Measurements from ENCODE around the gene TMEM54. TPM values are rescaled to one million over a fixed set of nuclear protein-coding genes. Genes with fewer than 3 reads are reported as not detected.

Gene TMEM54
- total RNA-seq, 2 donors from 2014 or later: 0.37 to 0.80 TPM

- no peak overlapping the region for H3K4me3 Mint-ChIP-seq
- H3K27me3 Mint-ChIP-seq: peaks cover 51% of the 10 kb centered on the region
- ATAC-seq (replicated peaks): no peak
- no peaks in the 10 kb centered on the region for H3K4me1 Mint-ChIP-seq
- H3K27ac Mint-ChIP-seq: no peak overlapping the region
- no peaks in the 10 kb centered on the region for H3K36me3 Mint-ChIP-seq (ENCODE audit: low read depth)
- H3K9me3 Mint-ChIP-seq: no peaks in the 10 kb centered on the region
These were observed 16.5 kb downstream of the TMEM54 start for GRCh38 chr1:32884726-32885125.

- no peaks in the 10 kb centered on the region for H3K36me3 Mint-ChIP-seq (ENCODE audit: low read depth)
- H3K4me1 Mint-ChIP-seq: no peaks in the 10 kb centered on the region
- ATAC-seq (replicated peaks): no peak
- H3K27ac Mint-ChIP-seq: no peak overlapping the region
- no peaks in the 10 kb centered on the region for H3K9me3 Mint-ChIP-seq
- no peak overlapping the region for H3K4me3 Mint-ChIP-seq
- H3K27me3 Mint-ChIP-seq: peaks cover 44% of the 10 kb centered on the region
These were observed 17.2 kb downstream of the TMEM54 start for GRCh38 chr1:32884032-32884372.

- Mint-ChIP-seq H3K9me3 (no peaks in the 10 kb centered on the region), H3K27ac (no peak overlapping the region), H3K4me3 (no peak overlapping the region), H3K36me3 (ENCODE audit: low read depth) (no peaks in the 10 kb centered on the region), H3K4me1 (no peaks in the 10 kb centered on the region), H3K27me3 (peaks cover 41% of the 10 kb centered on the region)
- no peak for ATAC-seq (replicated peaks)
These were observed 17.7 kb downstream of the TMEM54 start for GRCh38 chr1:32883338-32884031.

- H3K36me3 Mint-ChIP-seq (ENCODE audit: low read depth): no peaks in the 10 kb centered on the region
- no peaks in the 10 kb centered on the region for H3K4me1 Mint-ChIP-seq
- H3K27ac Mint-ChIP-seq: no peak overlapping the region
These were observed 19.0 kb downstream of the TMEM54 start for GRCh38 chr1:32881871-32882850.

GRCh38 chr1:32881291-32881690 is 19.9 kb downstream of the TMEM54 start:
- Mint-ChIP-seq H3K4me3 (no peak overlapping the region), H3K27ac (no peak overlapping the region), H3K9me3 (no peaks in the 10 kb centered on the region), H3K36me3 (ENCODE audit: low read depth) (no peaks in the 10 kb centered on the region), H3K4me1 (no peaks in the 10 kb centered on the region), H3K27me3 (peaks cover 29% of the 10 kb centered on the region)
- ATAC-seq (replicated peaks): no peak

More at GRCh38 chr1:32881871-32882850, 19.0 kb downstream of the TMEM54 start:
- ATAC-seq (replicated peaks): no peak
- peaks cover 32% of the 10 kb centered on the region for H3K27me3 Mint-ChIP-seq
- no peak overlapping the region for H3K4me3 Mint-ChIP-seq
- H3K9me3 Mint-ChIP-seq: no peaks in the 10 kb centered on the region

- H3K4me1 Mint-ChIP-seq: peaks cover 5% of the 10 kb centered on the region
- H3K9me3 Mint-ChIP-seq: no peaks in the 10 kb centered on the region
- H3K27ac Mint-ChIP-seq: no peak overlapping the region
- no peak for ATAC-seq (replicated peaks)
- peaks cover 25% of the 10 kb centered on the region for H3K27me3 Mint-ChIP-seq
- no peak overlapping the region for H3K4me3 Mint-ChIP-seq
- no peaks in the 10 kb centered on the region for H3K36me3 Mint-ChIP-seq (ENCODE audit: low read depth)
These were observed 22.6 kb downstream of the TMEM54 start for GRCh38 chr1:32878637-32879041.

GRCh38 chr1:32878183-32878582 is 23.0 kb downstream of the TMEM54 start:
- no peaks in the 10 kb centered on the region for H3K9me3 Mint-ChIP-seq
- no peak for ATAC-seq (replicated peaks)
- no peaks in the 10 kb centered on the region for H3K36me3 Mint-ChIP-seq (ENCODE audit: low read depth)
- H3K27ac Mint-ChIP-seq: no peak overlapping the region
- no peak overlapping the region for H3K4me3 Mint-ChIP-seq
- peaks cover 22% of the 10 kb centered on the region for H3K27me3 Mint-ChIP-seq
- H3K4me1 Mint-ChIP-seq: peaks cover 5% of the 10 kb centered on the region

GRCh38 chr1:32877211-32878110 is 23.7 kb downstream of the TMEM54 start:
- H3K4me1 Mint-ChIP-seq: peaks cover 10% of the 10 kb centered on the region
- H3K27ac Mint-ChIP-seq: no peak overlapping the region
- ATAC-seq (replicated peaks): no peak
- no peaks in the 10 kb centered on the region for H3K9me3 Mint-ChIP-seq
- H3K4me3 Mint-ChIP-seq: no peak overlapping the region
- H3K27me3 Mint-ChIP-seq: peaks cover 26% of the 10 kb centered on the region
- H3K36me3 Mint-ChIP-seq (ENCODE audit: low read depth): no peaks in the 10 kb centered on the region

GRCh38 chr1:32876341-32877210 is 24.6 kb downstream of the TMEM54 start:
- H3K4me1 Mint-ChIP-seq: peaks cover 11% of the 10 kb centered on the region
- no peak overlapping the region for H3K27ac Mint-ChIP-seq
- H3K4me3 Mint-ChIP-seq: no peak overlapping the region
- H3K9me3 Mint-ChIP-seq: no peaks in the 10 kb centered on the region
- no peaks in the 10 kb centered on the region for H3K36me3 Mint-ChIP-seq (ENCODE audit: low read depth)
- H3K27me3 Mint-ChIP-seq: peaks cover 31% of the 10 kb centered on the region
- ATAC-seq (replicated peaks): peak; percentile 84

GRCh38 chr1:32874860-32875752 is 26.1 kb downstream of the TMEM54 start:
- no peak for ATAC-seq (replicated peaks)
- Mint-ChIP-seq H3K27ac (peak overlapping the region; percentile 36), H3K36me3 (ENCODE audit: low read depth) (peaks cover 2% of the 10 kb centered on the region), H3K9me3 (no peaks in the 10 kb centered on the region), H3K4me1 (peaks cover 11% of the 10 kb centered on the region), H3K27me3 (peaks cover 35% of the 10 kb centered on the region), H3K4me3 (no peak overlapping the region)

GRCh38 chr1:32873484-32873883 is 27.7 kb downstream of the TMEM54 start:
- H3K9me3 Mint-ChIP-seq: no peaks in the 10 kb centered on the region
- H3K4me3 Mint-ChIP-seq: no peak overlapping the region
- H3K27me3 Mint-ChIP-seq: peaks cover 50% of the 10 kb centered on the region
- H3K4me1 Mint-ChIP-seq: peaks cover 11% of the 10 kb centered on the region
- ATAC-seq (replicated peaks): no peak
- H3K27ac Mint-ChIP-seq: no peak overlapping the region
- peaks cover 19% of the 10 kb centered on the region for H3K36me3 Mint-ChIP-seq (ENCODE audit: low read depth)

- H3K27ac Mint-ChIP-seq: no peak overlapping the region
- H3K4me1 Mint-ChIP-seq: peaks cover 11% of the 10 kb centered on the region
- H3K36me3 Mint-ChIP-seq (ENCODE audit: low read depth): peaks cover 23% of the 10 kb centered on the region
- no peaks in the 10 kb centered on the region for H3K9me3 Mint-ChIP-seq
- no peak for ATAC-seq (replicated peaks)
- peaks cover 48% of the 10 kb centered on the region for H3K27me3 Mint-ChIP-seq
- no peak overlapping the region for H3K4me3 Mint-ChIP-seq
These were observed 29.1 kb downstream of the TMEM54 start for GRCh38 chr1:32872192-32872460.

Measured in activated T-helper 17 cell treated with anti-CD3 and anti-CD28 coated beads, Interleukin-2, amount 50 U/mL, for 72 hours (primary cell).